Cardiac fibroblast (primary cell): Measurements from ENCODE around the gene ELP1.

Experiments
- DNase-seq, 2 donors: peaks; one replicate each; pipeline versions ENCODE4 v3.0.0 to v3.0.0-alpha.2; 2010; ENCODE audit warnings: low read depth in 2 of 2
- H3K4me3 ChIP-seq, 2 donors: replicated peaks in 1 of 2; 1 replicate in 1 of 2; 2 replicates in 1 of 2; pipeline ENCODE4 v1.5.1; 2011; ENCODE audit warnings: low read depth in 2 of 2, low read length in 2 of 2, mild to moderate bottlenecking in 2 of 2, moderate library complexity in 1 of 2
- CTCF ChIP-seq: IDR thresholded peaks from one replicate; pipeline ENCODE4 v1.5.1; 2011; ENCODE audit warnings: low read depth, mild to moderate bottlenecking, low read length, inconsistent platforms

The ELP1 gene

GRCh38 chr9:108838017-108838416 lies 95.9 kb downstream of the ELP1 start:
- TF ChIP-seq CTCF = no peak
- no peak overlapping the region for H3K4me3 ChIP-seq
- peak; percentile 10 to 56 for DNase-seq

GRCh38 chr9:108837530-108837929 lies 96.4 kb downstream of the ELP1 start:
- no peak for DNase-seq
- no peak for TF ChIP-seq CTCF
- H3K4me3 ChIP-seq = no peak overlapping the region

- no peak for DNase-seq
- no peak for TF ChIP-seq CTCF
These were observed 97.1 kb downstream of the ELP1 start for GRCh38 chr9:108836781-108837180.

DNA sequence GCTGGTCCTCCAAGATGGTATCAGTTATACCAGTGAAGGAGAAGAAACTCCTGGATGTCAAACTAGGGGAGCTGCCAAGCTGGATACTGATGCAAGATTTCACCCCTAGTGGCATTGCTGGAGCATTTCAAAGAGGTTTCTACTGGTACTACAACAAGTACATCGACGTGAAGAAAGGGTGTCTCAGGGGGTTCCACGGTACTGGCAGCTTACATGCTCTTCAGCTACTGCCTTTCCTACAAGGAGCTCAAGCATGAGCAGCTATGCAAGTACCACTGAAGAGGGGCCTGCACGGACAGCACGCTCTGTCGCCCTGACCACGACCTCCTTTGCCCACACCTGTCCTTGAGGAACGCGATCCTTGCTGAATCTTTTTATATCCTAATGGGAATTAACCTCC lies 97.6 kb downstream of the ELP1 start:
- no peak overlapping the region for H3K4me3 ChIP-seq
- no peak for DNase-seq
- no peak for TF ChIP-seq CTCF

More at GRCh38 chr9:108836781-108837180, 97.1 kb downstream of the ELP1 start:
- no peak overlapping the region for H3K4me3 ChIP-seq

- TF ChIP-seq CTCF = no peak
- H3K4me3 ChIP-seq = no peak overlapping the region
- peak in 1 of 2 donors; percentile 15 for DNase-seq
These were observed 98.1 kb downstream of the ELP1 start for GRCh38 chr9:108835831-108836230.

- no peak overlapping the region for H3K4me3 ChIP-seq
- peak; percentile 8 to 24 for DNase-seq
These were observed 98.8 kb downstream of the ELP1 start for GRCh38 chr9:108834959-108835665.

More at GRCh38 chr9:108834959-108835665, 98.8 kb downstream of the ELP1 start:
- TF ChIP-seq CTCF = no peak
